GM19372 (cell line): ENCODE data around the gene EPS8.
"Not testable (repeated sequence)": the region's sequence is repeated elsewhere in the genome, so short reads cannot be mapped to it uniquely, and the experiment has no call there.

Experiments used
- ATAC-seq: cut with Tn5 transposase; IDR thresholded peaks from one replicate; pipeline ENCODE4 v1.9.1; 2021; ENCODE audit warnings: mild to moderate bottlenecking, low read depth, moderate library complexity; ENCODE audit not compliant: unreplicated experiment

The EPS8 gene

GRCh38 chr12:15767301-15767700 lies 21.9 kb downstream of the EPS8 start:
- no peak for ATAC-seq

- no peak for ATAC-seq
Measured at GRCh38 chr12:15763328-15763727, 25.9 kb downstream of the EPS8 start.

GRCh38 chr12:15762162-15762561 lies 27.0 kb downstream of the EPS8 start:
- ATAC-seq: not testable (repeated sequence)

- ATAC-seq: no peak
Measured at GRCh38 chr12:15757553-15758255, 31.5 kb downstream of the EPS8 start.

- ATAC-seq: no peak
Measured at GRCh38 chr12:15756822-15757221, 32.4 kb downstream of the EPS8 start.

GRCh38 chr12:15754233-15754632 lies 35.0 kb downstream of the EPS8 start:
- ATAC-seq: no peak

- ATAC-seq: no peak
Measured at GRCh38 chr12:15752785-15753184, 36.4 kb downstream of the EPS8 start.

- no peak for ATAC-seq
Measured at GRCh38 chr12:15751741-15752140, 37.4 kb downstream of the EPS8 start.

- ATAC-seq: no peak
Measured at GRCh38 chr12:15749937-15750336, 39.3 kb downstream of the EPS8 start.

- not testable (repeated sequence) for ATAC-seq
Measured at GRCh38 chr12:15741870-15742269, 47.3 kb downstream of the EPS8 start.

GRCh38 chr12:15741082-15741481 lies 48.1 kb downstream of the EPS8 start:
- no peak for ATAC-seq

GRCh38 chr12:15740389-15740788 lies 48.8 kb downstream of the EPS8 start:
- not testable (repeated sequence) for ATAC-seq

GRCh38 chr12:15738438-15739015 lies 50.7 kb downstream of the EPS8 start:
- ATAC-seq: no peak

GRCh38 chr12:15735837-15736615 lies 53.2 kb downstream of the EPS8 start:
- ATAC-seq: no peak

- peak; percentile 31 for ATAC-seq
Measured at GRCh38 chr12:15733136-15733535, 56.1 kb downstream of the EPS8 start.

GRCh38 chr12:15732341-15733061 lies 56.7 kb downstream of the EPS8 start:
- ATAC-seq: peak; percentile 61

- no peak for ATAC-seq
Measured at GRCh38 chr12:15731940-15732339, 57.2 kb downstream of the EPS8 start.

GRCh38 chr12:15729097-15729496 lies 60.1 kb downstream of the EPS8 start:
- ATAC-seq: no peak

GRCh38 chr12:15728118-15728598 lies 61.0 kb downstream of the EPS8 start:
- no peak for ATAC-seq

GRCh38 chr12:15726878-15727150 lies 62.4 kb downstream of the EPS8 start:
- ATAC-seq: no peak
